Body of pancreas (tissue), 4 donors: ENCODE measurements around the gene AFP. TPM values are rescaled to one million over a fixed set of nuclear protein-coding genes. Genes with fewer than 3 reads are reported as not detected.

ENCODE experiments used
- ATAC-seq: fragments of 150-250 bp; one replicate; pipeline ENCODE4 v1.9.1; 2016
- DNase-seq, 4 donors: peaks; one replicate each; pipeline ENCODE4 v3.0.0-alpha.2; 2019
- H3K27ac ChIP-seq, 4 donors: fragments of 200-600 bp; sonication (generic); 1 replicate in 3 of 4; 2 replicates in 1 of 4; pipeline versions ENCODE4 v1.5.1 to v1.6.1; 2016 to 2019; ENCODE audit warnings: mild to moderate bottlenecking in 1 of 4, mixed read lengths in 1 of 4, moderate library complexity in 1 of 4
- H3K27me3 ChIP-seq, 2 donors: fragments of 200-600 bp; sonication (generic); one replicate each; pipeline ENCODE4 v1.6.0; 2016; ENCODE audit warnings: mild to moderate bottlenecking in 1 of 2
- H3K36me3 ChIP-seq, 2 donors: fragments of 200-600 bp; sonication (generic); replicated peaks in 1 of 2; 2 replicates each; pipeline ENCODE4 v1.5.1; 2016; ENCODE audit warnings: low read depth in 2 of 2; ENCODE audit not compliant: insufficient read depth in 1 of 2
- H3K4me1 ChIP-seq: fragments of 200-600 bp; sonication (generic); one replicate; pipeline ENCODE4 v1.6.0; 2016
- H3K4me3 ChIP-seq, 2 donors: fragments of 200-600 bp; sonication (generic); 1 replicate in 1 of 2; 2 replicates in 1 of 2; pipeline ENCODE4 v1.5.1; 2016 to 2019
- H3K9me3 ChIP-seq, 3 donors: fragments of 200-600 bp; sonication (generic); 1 replicate in 2 of 3; 2 replicates in 1 of 3; pipeline ENCODE4 v1.5.1; 2016
- POLR2A ChIP-seq, 3 donors: fragments of 450-650 bp; IDR thresholded peaks; one replicate each; pipeline ENCODE4 v1.6.1; 2016; ENCODE audit warnings: antibody characterized with exemption in 3 of 3, mild to moderate bottlenecking in 2 of 3
- WGBS, 2 donors: methylation state at CpG; one replicate each; pipeline ENCODE4 v1.1.5; 2017; 5-methylcytosine and 5-hydroxymethylcytosine counted together
- intact Hi-C: fragments of 100-400 bp; cut with DNase I; formaldehyde crosslinking; loops from one replicate; pipeline ENCODE4 v1.15.1; 2023
- total RNA-seq, 2 donors: library from RNA; depleted of rRNA; stranded (reverse); fragments of >200 nt; gene quantifications; one replicate each; pipeline ENCODE4 v1.1.0, GENCODE V29; 2016
- TF ChIP-seq, protein P1 (sequence below), 7 experiments: fragments of 450-650 bp in 4 of 7; fragments of 200-600 bp in 3 of 7; sonication (generic) in 3 of 7; IDR thresholded peaks; one replicate each; pipeline ENCODE4 v1.5.1; 2016 to 2019; ENCODE audit warnings: antibody characterized with exemption in 7 of 7

AFP gene
- total RNA-seq, 2 donors from 2014 or later: not detected

DNA sequence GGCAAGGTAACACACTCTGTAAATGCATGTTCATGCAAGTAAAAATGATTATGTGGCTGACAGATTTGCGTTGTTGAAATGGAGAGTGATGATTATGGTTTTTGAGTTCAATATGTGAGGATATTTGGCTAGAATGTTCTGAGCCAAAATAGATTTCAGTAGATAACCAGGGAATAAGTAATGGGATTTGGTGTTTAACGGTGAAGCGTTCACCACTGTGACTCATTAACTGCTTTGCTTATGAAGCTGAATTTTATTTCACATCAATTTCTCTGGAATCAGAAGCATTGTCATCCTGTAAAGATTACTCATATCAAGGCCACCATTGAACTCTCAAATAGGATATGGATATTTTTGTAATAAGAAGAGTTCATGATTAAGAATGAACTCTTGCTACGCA lies 11.7 kb downstream of the AFP start:
- intact Hi-C loops: no loop called here
- TF ChIP-seq POLR2A (IDR thresholded peaks at IDR 0.05): no peak
- TF ChIP-seq, protein P1, sequence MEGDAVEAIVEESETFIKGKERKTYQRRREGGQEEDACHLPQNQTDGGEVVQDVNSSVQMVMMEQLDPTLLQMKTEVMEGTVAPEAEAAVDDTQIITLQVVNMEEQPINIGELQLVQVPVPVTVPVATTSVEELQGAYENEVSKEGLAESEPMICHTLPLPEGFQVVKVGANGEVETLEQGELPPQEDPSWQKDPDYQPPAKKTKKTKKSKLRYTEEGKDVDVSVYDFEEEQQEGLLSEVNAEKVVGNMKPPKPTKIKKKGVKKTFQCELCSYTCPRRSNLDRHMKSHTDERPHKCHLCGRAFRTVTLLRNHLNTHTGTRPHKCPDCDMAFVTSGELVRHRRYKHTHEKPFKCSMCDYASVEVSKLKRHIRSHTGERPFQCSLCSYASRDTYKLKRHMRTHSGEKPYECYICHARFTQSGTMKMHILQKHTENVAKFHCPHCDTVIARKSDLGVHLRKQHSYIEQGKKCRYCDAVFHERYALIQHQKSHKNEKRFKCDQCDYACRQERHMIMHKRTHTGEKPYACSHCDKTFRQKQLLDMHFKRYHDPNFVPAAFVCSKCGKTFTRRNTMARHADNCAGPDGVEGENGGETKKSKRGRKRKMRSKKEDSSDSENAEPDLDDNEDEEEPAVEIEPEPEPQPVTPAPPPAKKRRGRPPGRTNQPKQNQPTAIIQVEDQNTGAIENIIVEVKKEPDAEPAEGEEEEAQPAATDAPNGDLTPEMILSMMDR (IDR thresholded peaks at IDR 0.05): no peak
- WGBS, 2 donors: 62 to 69% methylated on average over 4 of the region's 4 CpGs
- Histone ChIP-seq H3K36me3 (no peaks in the 10 kb centered on the region), H3K27me3 (no peaks in the 10 kb centered on the region), H3K27ac (no peak overlapping the region), H3K4me3 (no peak overlapping the region), H3K4me1 (peaks cover 10% of the 10 kb centered on the region), H3K9me3 (no peaks in the 10 kb centered on the region)
- ATAC-seq (no peak), DNase-seq (no peak)

DNA sequence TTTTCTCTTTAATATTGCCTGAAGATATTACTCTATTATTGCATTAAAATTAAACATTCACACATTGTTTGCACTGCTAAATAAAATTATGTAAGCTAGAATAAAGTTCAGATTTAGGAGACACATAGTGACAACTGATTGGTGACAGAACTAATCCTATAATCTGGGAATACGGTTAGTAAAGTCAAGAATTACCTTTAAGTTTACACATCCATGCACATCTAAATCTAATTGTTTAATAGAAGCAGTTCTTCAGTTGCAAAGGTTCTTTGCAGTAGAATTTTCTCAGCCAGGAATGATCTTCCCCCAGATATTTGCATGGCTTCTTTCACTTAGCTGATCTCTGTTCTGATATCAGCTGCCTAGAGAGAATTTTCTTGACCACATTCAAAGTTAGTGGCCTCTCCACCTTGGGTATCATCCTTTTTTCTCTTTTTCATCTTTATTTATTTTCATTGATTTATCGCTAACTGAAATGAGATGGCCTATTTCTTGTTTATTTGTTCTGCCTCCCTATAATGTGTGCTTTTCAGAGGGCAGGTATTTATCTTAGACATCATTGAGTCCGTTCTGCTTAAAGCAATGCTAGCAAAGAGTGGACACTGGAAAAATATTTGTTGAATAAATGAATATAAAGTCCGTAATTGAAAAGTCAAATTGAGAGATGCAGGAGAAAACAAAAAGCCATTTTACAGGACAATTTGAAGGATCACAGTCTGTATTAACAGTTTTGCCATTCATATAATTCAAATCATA lies 12.6 kb downstream of the AFP start:
- Histone ChIP-seq H3K27ac (no peak overlapping the region), H3K27me3 (no peaks in the 10 kb centered on the region), H3K4me1 (peaks cover 16% of the 10 kb centered on the region), H3K9me3 (no peaks in the 10 kb centered on the region), H3K36me3 (no peaks in the 10 kb centered on the region), H3K4me3 (no peak overlapping the region)
- no peak for ATAC-seq
- no peak for DNase-seq
- TF ChIP-seq POLR2A (IDR thresholded peaks at IDR 0.05): no peak
- TF ChIP-seq, protein P1 (IDR thresholded peaks at IDR 0.05): no peak
- 85 to 86% methylated on average over 4 of the region's 4 CpGs for whole genome bisulfite sequencing, 2 donors
- intact Hi-C loops: no loop called here

DNA sequence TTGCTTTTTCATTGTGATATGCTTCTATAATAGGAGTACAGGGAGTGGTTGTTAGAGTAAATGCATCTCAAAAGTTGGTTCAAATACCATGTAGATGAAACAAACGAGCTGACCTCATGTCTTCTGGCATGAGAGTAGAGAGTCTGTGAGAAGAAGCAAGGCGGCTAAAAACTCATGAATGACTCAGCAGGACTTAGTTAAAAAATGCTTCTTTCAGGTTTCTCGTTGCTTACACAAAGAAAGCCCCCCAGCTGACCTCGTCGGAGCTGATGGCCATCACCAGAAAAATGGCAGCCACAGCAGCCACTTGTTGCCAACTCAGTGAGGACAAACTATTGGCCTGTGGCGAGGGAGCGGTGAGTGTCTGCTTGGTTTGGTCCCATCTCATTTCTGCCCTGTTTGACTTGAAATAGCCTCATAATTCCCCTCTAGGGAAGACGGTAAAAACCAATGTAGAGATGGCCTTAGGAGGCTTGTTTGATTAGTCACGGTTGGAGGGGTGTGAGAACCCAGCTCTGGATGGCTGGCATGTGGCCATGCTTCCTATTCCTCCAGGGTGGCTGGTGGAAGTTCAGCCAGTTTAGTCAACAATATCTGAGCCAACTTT lies 14.5 kb downstream of the AFP start:
- TF ChIP-seq, protein P1 (IDR thresholded peaks at IDR 0.05): no peak
- no peak for TF ChIP-seq POLR2A (IDR thresholded peaks at IDR 0.05)
- ATAC-seq (no peak), DNase-seq (peak; percentile 24 to 57 (median 40))
- Histone ChIP-seq H3K36me3 (no peaks in the 10 kb centered on the region), H3K9me3 (no peaks in the 10 kb centered on the region), H3K4me1 (peaks cover 18% of the 10 kb centered on the region), H3K27ac (no peak overlapping the region), H3K4me3 (no peak overlapping the region), H3K27me3 (no peaks in the 10 kb centered on the region)
- intact Hi-C loops: no loop called here
- WGBS, 2 donors: 65 to 70% methylated on average over 9 of the region's 9 CpGs

DNA sequence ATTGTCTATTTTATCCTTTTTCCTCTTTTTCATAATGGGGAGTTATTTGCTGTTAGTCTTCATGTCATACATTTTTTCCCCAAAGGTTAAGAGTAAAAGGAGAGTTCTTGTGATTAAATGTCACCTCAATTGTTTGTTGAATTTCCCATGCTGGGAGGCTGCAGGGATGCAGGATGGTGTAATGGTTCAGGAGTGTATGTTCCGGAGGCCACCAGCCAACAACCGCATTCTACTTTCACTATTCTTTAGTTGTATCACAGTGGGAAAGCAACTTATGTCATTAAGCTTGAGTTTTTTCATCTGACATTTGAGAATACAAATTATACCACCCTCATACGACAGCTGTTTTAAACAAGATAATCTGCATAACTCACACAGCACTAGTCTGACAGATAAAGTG lies 15.4 kb downstream of the AFP start:
- intact Hi-C loops: no loop called here
- ATAC-seq: peak; percentile 38

More for the DNA sequence above, 15.4 kb downstream of the AFP start:
- 29 to 34% methylated on average over 3 of the region's 3 CpGs for WGBS, 2 donors
- H3K36me3 ChIP-seq: no peaks in the 10 kb centered on the region
- peaks cover 18% of the 10 kb centered on the region for H3K4me1 ChIP-seq
- no peaks in the 10 kb centered on the region for H3K9me3 ChIP-seq
- peak overlapping the region in 1 of 4 donors; percentile 1 for H3K27ac ChIP-seq
- H3K4me3 ChIP-seq: no peak overlapping the region
- H3K27me3 ChIP-seq: no peaks in the 10 kb centered on the region
- no peak for TF ChIP-seq POLR2A (IDR thresholded peaks at IDR 0.05)
- TF ChIP-seq, protein P1 (IDR thresholded peaks at IDR 0.05): no peak
- DNase-seq: peak in 2 of 4 donors; percentile 29 to 52
